Hepatocyte (in vitro differentiated cells): ENCODE measurements around the gene PXMP4. TPM values are rescaled to one million over a fixed set of nuclear protein-coding genes. Genes with fewer than 3 reads are reported as not detected.

Experiments
- DNase-seq: peaks from one replicate; pipeline ENCODE4 v3.0.0-alpha.2; 2016; ENCODE audit warnings: low spot score
- H2AFZ ChIP-seq: fragments of 200-600 bp; sonication (generic); 2 replicates; pipeline ENCODE4 v1.6.0; 2016; ENCODE audit warnings: antibody characterized with exemption, mild to moderate bottlenecking
- H3K27ac ChIP-seq: fragments of 200-600 bp; sonication (generic); 2 replicates; pipeline ENCODE4 v1.5.1; 2016; ENCODE audit warnings: mild to moderate bottlenecking
- H3K27me3 ChIP-seq: fragments of 200-600 bp; sonication (generic); 2 replicates; pipeline ENCODE4 v1.6.1; 2016
- H3K36me3 ChIP-seq: fragments of 200-600 bp; sonication (generic); replicated peaks from 2 replicates; pipeline ENCODE4 v1.5.1; 2016; ENCODE audit warnings: low read depth; ENCODE audit not compliant: insufficient read depth
- H3K4me1 ChIP-seq: fragments of 200-600 bp; sonication (generic); 2 replicates; pipeline ENCODE4 v1.5.1; 2016; ENCODE audit warnings: mild to moderate bottlenecking, moderate library complexity; ENCODE audit not compliant: insufficient read depth
- H3K4me2 ChIP-seq: fragments of 200-600 bp; sonication (generic); 2 replicates; pipeline ENCODE4 v1.6.0; 2016
- H3K4me3 ChIP-seq: fragments of 200-600 bp; sonication (generic); 2 replicates; pipeline ENCODE4 v1.5.1; 2016; ENCODE audit warnings: mild to moderate bottlenecking
- H3K79me2 ChIP-seq: fragments of 200-600 bp; sonication (generic); 2 replicates; pipeline ENCODE4 v1.6.0; 2017; ENCODE audit warnings: mild to moderate bottlenecking
- H3K9me2 ChIP-seq: fragments of 200-600 bp; sonication (generic); replicated peaks from 2 replicates; pipeline ENCODE4 v1.6.0; 2017; ENCODE audit warnings: mild to moderate bottlenecking; ENCODE audit not compliant: insufficient read depth
- H3K9me3 ChIP-seq: fragments of 200-600 bp; sonication (generic); 2 replicates; pipeline ENCODE4 v1.5.1; 2016; ENCODE audit warnings: low read depth, mild to moderate bottlenecking
- H4K20me1 ChIP-seq: fragments of 200-600 bp; sonication (generic); 2 replicates; pipeline ENCODE4 v1.6.0; 2016; ENCODE audit warnings: mild to moderate bottlenecking; ENCODE audit not compliant: insufficient read depth, poor library complexity, severe bottlenecking
- CTCF ChIP-seq: fragments of 200-600 bp; sonication (generic); IDR thresholded peaks from 2 replicates; pipeline ENCODE4 v1.5.1; 2016; ENCODE audit warnings: antibody characterized with exemption, mild to moderate bottlenecking; ENCODE audit not compliant: poor library complexity
- EZH2 ChIP-seq: fragments of 200-600 bp; sonication (generic); IDR thresholded peaks from 2 replicates; pipeline ENCODE4 v1.6.1; 2016; ENCODE audit warnings: antibody characterized with exemption, mild to moderate bottlenecking, borderline replicate concordance
- EZH2phosphoT487 ChIP-seq: fragments of 200-600 bp; sonication (generic); IDR thresholded peaks from one replicate; pipeline ENCODE4 v1.6.1; 2018; ENCODE audit warnings: antibody characterized with exemption, mild to moderate bottlenecking, low read depth, moderate library complexity; ENCODE audit not compliant: unreplicated experiment, severe bottlenecking
- WGBS: methylation state at CpG from one replicate; pipeline ENCODE4 v1.1.6; 2016; ENCODE audit warnings: low lambda C conversion rate; ENCODE audit errors: missing lambda C conversion rate; 5-methylcytosine and 5-hydroxymethylcytosine counted together
- polyA plus RNA-seq: library from polyadenylated mRNA; unstranded; fragments of >200 nt; fragmentation: Nextera tagmentation; extraction: Ambion mirVana; gene quantifications from 2 replicates; pipeline ENCODE4 v1.2.1, GENCODE V29; 2016
- total RNA-seq: library from RNA; depleted of rRNA; stranded (reverse); fragments of >200 nt; gene quantifications from 2 replicates; pipeline ENCODE4 v1.2.3, GENCODE V29; 2014

Gene PXMP4
- total and polyA plus RNA-seq, 2 experiments from 2014 or later, result 4.1 to 4.7 TPM

GRCh38 chr20:33696448-33696847 lies 23.7 kb downstream of the PXMP4 start:
- Histone ChIP-seq H3K79me2 (no peaks in the 10 kb centered on the region), H3K27me3 (no peaks in the 10 kb centered on the region), H3K36me3 (no peaks in the 10 kb centered on the region), H3K4me3 (no peak overlapping the region), H3K9me3 (no peaks in the 10 kb centered on the region), H4K20me1 (no peaks in the 10 kb centered on the region), H3K9me2 (no peaks in the 10 kb centered on the region), H3K4me2 (no peak overlapping the region), H2AFZ (no peak overlapping the region), H3K4me1 (no peaks in the 10 kb centered on the region), H3K27ac (no peak overlapping the region)
- no peak for TF ChIP-seq EZH2phosphoT487
- no peak for TF ChIP-seq CTCF
- TF ChIP-seq EZH2, result no peak
- no peak for DNase-seq
- 79% methylated on average over 4 of the region's 4 CpGs for WGBS

GRCh38 chr20:33694639-33695012 lies 25.5 kb downstream of the PXMP4 start:
- H3K79me2 ChIP-seq, result no peaks in the 10 kb centered on the region
- H3K27ac ChIP-seq, result no peak overlapping the region
- H3K9me2 ChIP-seq, result no peaks in the 10 kb centered on the region
- H3K4me3 ChIP-seq, result no peak overlapping the region
- no peaks in the 10 kb centered on the region for H3K27me3 ChIP-seq
- H2AFZ ChIP-seq, result no peak overlapping the region
- no peaks in the 10 kb centered on the region for H3K36me3 ChIP-seq
- no peaks in the 10 kb centered on the region for H3K9me3 ChIP-seq
- no peaks in the 10 kb centered on the region for H4K20me1 ChIP-seq
- 79% methylated on average over 6 of the region's 6 CpGs for WGBS
- no peak for TF ChIP-seq EZH2phosphoT487
- TF ChIP-seq CTCF, result no peak
- no peak for TF ChIP-seq EZH2
- no peak overlapping the region for H3K4me2 ChIP-seq
- no peaks in the 10 kb centered on the region for H3K4me1 ChIP-seq
- no peak for DNase-seq

- Histone ChIP-seq H3K4me1 (no peaks in the 10 kb centered on the region), H2AFZ (no peak overlapping the region), H3K9me3 (no peaks in the 10 kb centered on the region), H3K9me2 (no peaks in the 10 kb centered on the region), H3K4me3 (no peak overlapping the region), H3K27ac (no peak overlapping the region), H3K36me3 (no peaks in the 10 kb centered on the region), H3K79me2 (no peaks in the 10 kb centered on the region), H4K20me1 (no peaks in the 10 kb centered on the region), H3K4me2 (no peak overlapping the region), H3K27me3 (no peaks in the 10 kb centered on the region)
- TF ChIP-seq EZH2 (no peak), EZH2phosphoT487 (no peak), CTCF (no peak)
- no peak for DNase-seq
- WGBS, result 87% methylated on average over 14 of the region's 17 CpGs
Measured at GRCh38 chr20:33693741-33694638, 26.1 kb downstream of the PXMP4 start.
